ENCODE results near the gene ABCG1.

The ABCG1 gene

GRCh38 chr21:42213082-42213774 is 5.7 kb upstream of the ABCG1 start:
- Histone ChIP-seq H3K36me3 (ENCODE audit: low read depth) (no peaks in the 10 kb centered on the region), H3K4me3 (ENCODE audit: severe bottlenecking) (no peak overlapping the region), H3K27me3 (ENCODE audit: insufficient read depth, poor library complexity, severe bottlenecking) (no peaks in the 10 kb centered on the region), H3K9me3 (ENCODE audit: severe bottlenecking) (no peaks in the 10 kb centered on the region), H3K27ac (ENCODE audit: poor library complexity, severe bottlenecking) (no peak overlapping the region), H3K4me1 (ENCODE audit: insufficient read depth, poor library complexity, severe bottlenecking) (peaks cover 8% of the 10 kb centered on the region)
- no peak for TF ChIP-seq CTCF (IDR thresholded peaks at IDR 0.05; ENCODE audit: poor library complexity, severe bottlenecking)
- ATAC-seq (ENCODE audit: low read depth) (no peak), DNase-seq (ENCODE audit: low spot score) (peak; percentile 23)

GRCh38 chr21:42214081-42214750 is 4.7 kb upstream of the ABCG1 start:
- H3K9me3 ChIP-seq (ENCODE audit: severe bottlenecking), result no peaks in the 10 kb centered on the region
- H3K27me3 ChIP-seq (ENCODE audit: insufficient read depth, poor library complexity, severe bottlenecking), result no peaks in the 10 kb centered on the region
- no peak overlapping the region for H3K4me3 ChIP-seq (ENCODE audit: severe bottlenecking)
- no peaks in the 10 kb centered on the region for H3K36me3 ChIP-seq (ENCODE audit: low read depth)
- no peak overlapping the region for H3K27ac ChIP-seq (ENCODE audit: poor library complexity, severe bottlenecking)
- TF ChIP-seq CTCF (IDR thresholded peaks at IDR 0.05; ENCODE audit: poor library complexity, severe bottlenecking), result no peak
- peaks cover 8% of the 10 kb centered on the region for H3K4me1 ChIP-seq (ENCODE audit: insufficient read depth, poor library complexity, severe bottlenecking)
- peak; percentile 58 for DNase-seq (ENCODE audit: low spot score)
- no peak for ATAC-seq (ENCODE audit: low read depth)

- peak; percentile 28 for DNase-seq (ENCODE audit: low spot score)
- TF ChIP-seq CTCF (IDR thresholded peaks at IDR 0.05; ENCODE audit: poor library complexity, severe bottlenecking), result no peak
- Histone ChIP-seq H3K4me3 (ENCODE audit: severe bottlenecking) (no peak overlapping the region), H3K27me3 (ENCODE audit: insufficient read depth, poor library complexity, severe bottlenecking) (no peaks in the 10 kb centered on the region), H3K9me3 (ENCODE audit: severe bottlenecking) (no peaks in the 10 kb centered on the region), H3K36me3 (ENCODE audit: low read depth) (no peaks in the 10 kb centered on the region), H3K27ac (ENCODE audit: poor library complexity, severe bottlenecking) (no peak overlapping the region), H3K4me1 (ENCODE audit: insufficient read depth, poor library complexity, severe bottlenecking) (peaks cover 3% of the 10 kb centered on the region)
- no peak for ATAC-seq (ENCODE audit: low read depth)
Observed at GRCh38 chr21:42214921-42215320, 4.0 kb upstream of the ABCG1 start.

- Histone ChIP-seq H3K36me3 (ENCODE audit: low read depth) (no peaks in the 10 kb centered on the region), H3K27ac (ENCODE audit: poor library complexity, severe bottlenecking) (no peak overlapping the region), H3K9me3 (ENCODE audit: severe bottlenecking) (no peaks in the 10 kb centered on the region), H3K4me3 (ENCODE audit: severe bottlenecking) (no peak overlapping the region), H3K27me3 (ENCODE audit: insufficient read depth, poor library complexity, severe bottlenecking) (no peaks in the 10 kb centered on the region), H3K4me1 (ENCODE audit: insufficient read depth, poor library complexity, severe bottlenecking) (peaks cover 5% of the 10 kb centered on the region)
- no peak for ATAC-seq (ENCODE audit: low read depth)
- peak; percentile 31 for DNase-seq (ENCODE audit: low spot score)
- no peak for TF ChIP-seq CTCF (IDR thresholded peaks at IDR 0.05; ENCODE audit: poor library complexity, severe bottlenecking)
Observed at GRCh38 chr21:42215942-42216725, 2.8 kb upstream of the ABCG1 start.
